ENCODE results near the gene RNF112. TPM values are rescaled to one million over a fixed set of nuclear protein-coding genes. Genes with fewer than 3 reads are reported as not detected.

RNF112 gene
- polyA plus RNA-seq, 1 donor from 2014 or later = 33.3 TPM

DNA sequence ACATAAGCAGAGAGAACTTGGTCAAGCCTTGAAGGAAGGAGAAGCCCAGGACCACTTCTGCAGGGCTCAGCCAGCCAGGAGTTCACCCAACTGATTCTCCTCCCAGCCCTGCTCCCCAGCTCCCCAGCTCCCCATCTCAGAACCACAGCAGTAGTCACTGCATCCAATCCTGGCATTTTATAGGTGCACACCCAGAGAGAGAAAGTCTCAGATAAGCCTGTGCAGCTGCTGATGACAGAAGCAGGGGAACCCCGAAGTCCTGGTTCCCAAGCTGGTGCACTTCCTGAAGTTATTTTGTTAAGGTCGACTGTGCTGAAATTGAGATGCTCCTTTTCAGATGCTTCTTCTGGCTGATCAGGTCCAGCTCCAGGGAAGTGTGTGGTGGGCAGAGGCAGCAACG lies 6.6 kb downstream of the RNF112 start:
- Histone ChIP-seq H3K27ac (ENCODE audit: low read length) (no peak overlapping the region), H3K9me2 (ENCODE audit: insufficient read depth, low read length) (no peaks in the 10 kb centered on the region)
- TF ChIP-seq MXI1 (conservative IDR thresholded peaks at IDR 0.05; ENCODE audit: poor library complexity, severe bottlenecking) (no peak), SMC3 (conservative IDR thresholded peaks at IDR 0.05; ENCODE audit: poor library complexity) (no peak)

GRCh38 chr17:19418251-19418992 lies 7.4 kb downstream of the RNF112 start:
- H3K36me3 ChIP-seq (ENCODE audit: insufficient read depth, low read length) = no peaks in the 10 kb centered on the region
- H3K9me2 ChIP-seq (ENCODE audit: insufficient read depth, low read length) = no peaks in the 10 kb centered on the region
- H3K4me3 ChIP-seq (ENCODE audit: low read length) = no peak overlapping the region
- no peaks in the 10 kb centered on the region for H3K27me3 ChIP-seq (ENCODE audit: insufficient read depth, low read depth, low read length)
- no peak for TF ChIP-seq EZH2 (IDR thresholded peaks at IDR 0.05; ENCODE audit: borderline replicate concordance, insufficient read depth, low read length, poor library complexity, severe bottlenecking)
- H3K79me2 ChIP-seq (replicated peaks; ENCODE audit: insufficient read depth, low read length) = no peaks in the 10 kb centered on the region
- no peak overlapping the region for H3K27ac ChIP-seq (ENCODE audit: low read length)
- H3K4me2 ChIP-seq (ENCODE audit: low read length) = no peak overlapping the region
- H3K9ac ChIP-seq (ENCODE audit: low read length) = no peak overlapping the region
- no peaks in the 10 kb centered on the region for H3F3A ChIP-seq (ENCODE audit: insufficient read depth, low read length, poor library complexity, severe bottlenecking)
- H2AFZ ChIP-seq (ENCODE audit: low read depth, low read length) = no peak overlapping the region
- H4K20me1 ChIP-seq (ENCODE audit: insufficient read depth) = no peaks in the 10 kb centered on the region
- no peaks in the 10 kb centered on the region for H3K9me3 ChIP-seq (ENCODE audit: low read length)

More for the DNA sequence above, 6.6 kb downstream of the RNF112 start:
- Histone ChIP-seq H3K9me3 (ENCODE audit: low read length) (no peaks in the 10 kb centered on the region), H3K4me3 (ENCODE audit: low read length) (no peak overlapping the region), H3K36me3 (ENCODE audit: insufficient read depth, low read length) (no peaks in the 10 kb centered on the region), H3K9ac (ENCODE audit: low read length) (no peak overlapping the region), H3K79me2 (replicated peaks; ENCODE audit: insufficient read depth, low read length) (no peaks in the 10 kb centered on the region), H3F3A (ENCODE audit: insufficient read depth, low read length, poor library complexity, severe bottlenecking) (no peaks in the 10 kb centered on the region), H3K27me3 (ENCODE audit: insufficient read depth, low read depth, low read length) (no peaks in the 10 kb centered on the region), H2AFZ (ENCODE audit: low read depth, low read length) (no peak overlapping the region), H4K20me1 (ENCODE audit: insufficient read depth) (no peaks in the 10 kb centered on the region), H3K4me2 (ENCODE audit: low read length) (no peak overlapping the region)

- Histone ChIP-seq H3K9me2 (ENCODE audit: insufficient read depth, low read length) (no peaks in the 10 kb centered on the region), H3K4me3 (ENCODE audit: low read length) (no peak overlapping the region), H3K27me3 (ENCODE audit: insufficient read depth, low read depth, low read length) (no peaks in the 10 kb centered on the region), H3F3A (ENCODE audit: insufficient read depth, low read length, poor library complexity, severe bottlenecking) (no peaks in the 10 kb centered on the region), H3K79me2 (replicated peaks; ENCODE audit: insufficient read depth, low read length) (no peaks in the 10 kb centered on the region), H2AFZ (ENCODE audit: low read depth, low read length) (no peak overlapping the region), H3K9me3 (ENCODE audit: low read length) (no peaks in the 10 kb centered on the region), H3K4me2 (ENCODE audit: low read length) (no peak overlapping the region), H3K9ac (ENCODE audit: low read length) (no peak overlapping the region), H3K27ac (ENCODE audit: low read length) (no peak overlapping the region), H4K20me1 (ENCODE audit: insufficient read depth) (no peaks in the 10 kb centered on the region), H3K36me3 (ENCODE audit: insufficient read depth, low read length) (no peaks in the 10 kb centered on the region)
- TF ChIP-seq, protein P1, sequence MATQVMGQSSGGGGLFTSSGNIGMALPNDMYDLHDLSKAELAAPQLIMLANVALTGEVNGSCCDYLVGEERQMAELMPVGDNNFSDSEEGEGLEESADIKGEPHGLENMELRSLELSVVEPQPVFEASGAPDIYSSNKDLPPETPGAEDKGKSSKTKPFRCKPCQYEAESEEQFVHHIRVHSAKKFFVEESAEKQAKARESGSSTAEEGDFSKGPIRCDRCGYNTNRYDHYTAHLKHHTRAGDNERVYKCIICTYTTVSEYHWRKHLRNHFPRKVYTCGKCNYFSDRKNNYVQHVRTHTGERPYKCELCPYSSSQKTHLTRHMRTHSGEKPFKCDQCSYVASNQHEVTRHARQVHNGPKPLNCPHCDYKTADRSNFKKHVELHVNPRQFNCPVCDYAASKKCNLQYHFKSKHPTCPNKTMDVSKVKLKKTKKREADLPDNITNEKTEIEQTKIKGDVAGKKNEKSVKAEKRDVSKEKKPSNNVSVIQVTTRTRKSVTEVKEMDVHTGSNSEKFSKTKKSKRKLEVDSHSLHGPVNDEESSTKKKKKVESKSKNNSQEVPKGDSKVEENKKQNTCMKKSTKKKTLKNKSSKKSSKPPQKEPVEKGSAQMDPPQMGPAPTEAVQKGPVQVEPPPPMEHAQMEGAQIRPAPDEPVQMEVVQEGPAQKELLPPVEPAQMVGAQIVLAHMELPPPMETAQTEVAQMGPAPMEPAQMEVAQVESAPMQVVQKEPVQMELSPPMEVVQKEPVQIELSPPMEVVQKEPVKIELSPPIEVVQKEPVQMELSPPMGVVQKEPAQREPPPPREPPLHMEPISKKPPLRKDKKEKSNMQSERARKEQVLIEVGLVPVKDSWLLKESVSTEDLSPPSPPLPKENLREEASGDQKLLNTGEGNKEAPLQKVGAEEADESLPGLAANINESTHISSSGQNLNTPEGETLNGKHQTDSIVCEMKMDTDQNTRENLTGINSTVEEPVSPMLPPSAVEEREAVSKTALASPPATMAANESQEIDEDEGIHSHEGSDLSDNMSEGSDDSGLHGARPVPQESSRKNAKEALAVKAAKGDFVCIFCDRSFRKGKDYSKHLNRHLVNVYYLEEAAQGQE (IDR thresholded peaks at IDR 0.05; ENCODE audit: borderline replicate concordance) = no peak
- TF ChIP-seq RAD21 (conservative IDR thresholded peaks at IDR 0.05) (no peak), POLR2AphosphoS5 (IDR thresholded peaks at IDR 0.05) (no peak), EZH2 (IDR thresholded peaks at IDR 0.05; ENCODE audit: borderline replicate concordance, insufficient read depth, low read length, poor library complexity, severe bottlenecking) (no peak), SMC3 (conservative IDR thresholded peaks at IDR 0.05; ENCODE audit: poor library complexity) (no peak), CTCF (IDR thresholded peaks at IDR 0.05; ENCODE audit: poor library complexity, severe bottlenecking) (no peak), MXI1 (conservative IDR thresholded peaks at IDR 0.05; ENCODE audit: poor library complexity, severe bottlenecking) (no peak), EP300 (conservative IDR thresholded peaks at IDR 0.05; ENCODE audit: poor library complexity, severe bottlenecking) (no peak), TAF1 (IDR thresholded peaks at IDR 0.05; ENCODE audit: low read depth) (no peak)
Observed at GRCh38 chr17:19421219-19421618, 10.2 kb downstream of the RNF112 start.

Measured in neural cell (in vitro differentiated cells).